Activated CD4-positive, alpha-beta memory T cell treated with anti-CD3 and anti-CD28 coated beads for 36 hours (primary cell): Measurements from ENCODE around the gene PUM2. TPM values are rescaled to one million over a fixed set of nuclear protein-coding genes. Genes with fewer than 3 reads are reported as not detected.
"Not testable (repeated sequence)": the region's sequence is repeated elsewhere in the genome, so short reads cannot be mapped to it uniquely, and the experiment has no call there.

ENCODE experiments used
- CTCF ChIA-PET: fragments of 350-600 bp; sonication (Branson Sonifier 250); formaldehyde crosslinking; loops from one replicate; lab custom pipeline; 2021; ENCODE audit warnings: antibody characterized with exemption, inconsistent platforms; lab: Charles Lee
- POLR2A ChIA-PET: fragments of 350-600 bp; sonication (Branson Sonifier 250); formaldehyde crosslinking; loops from one replicate; lab custom pipeline; 2021; ENCODE audit warnings: antibody characterized with exemption; lab: Charles Lee
- DNase-seq: peaks from one replicate; pipeline ENCODE4 v3.0.0-alpha.2; 2020
- H3K27ac Mint-ChIP-seq: one replicate; pipeline ENCODE4 v1.8.0; 2021; ENCODE audit warnings: mixed read lengths
- H3K27me3 Mint-ChIP-seq: one replicate; pipeline ENCODE4 v1.8.0; 2021; ENCODE audit warnings: mixed read lengths
- H3K36me3 Mint-ChIP-seq: one replicate; pipeline ENCODE4 v1.8.0; 2021; ENCODE audit warnings: mixed read lengths
- H3K4me1 Mint-ChIP-seq: one replicate; pipeline ENCODE4 v1.8.0; 2021; ENCODE audit warnings: low read depth, mixed read lengths
- H3K4me3 Mint-ChIP-seq: one replicate; pipeline ENCODE4 v1.8.0; 2021; ENCODE audit warnings: mild to moderate bottlenecking, mixed read lengths
- H3K9me3 Mint-ChIP-seq: one replicate; pipeline ENCODE4 v1.8.0; 2021; ENCODE audit warnings: mixed read lengths
- intact Hi-C: fragments of 100-400 bp; cut with micrococcal nuclease; formaldehyde crosslinking; loops from one replicate; pipeline ENCODE4 v1.15.1; 2023
- total RNA-seq, 2 experiments: library from RNA; stranded (reverse); gene quantifications; one replicate each; pipeline ENCODE4 v1.2.3, GENCODE V29; 2021

The PUM2 gene
- total RNA-seq, 2 experiments from 2014 or later, result 122 TPM

- POLR2A ChIA-PET, result interaction anchor here (1.4 to 5.2 kb wide), 2 partner anchors 16 to 20 kb away, joined by 4 to 50 read pairs; partner anchors contain the start of gene PUM2
- not testable (repeated sequence) for H3K27me3 Mint-ChIP-seq, H3K4me3 Mint-ChIP-seq, H3K27ac Mint-ChIP-seq, DNase-seq
- Mint-ChIP-seq H3K9me3 (peaks cover 13% of the 10 kb centered on the region), H3K36me3 (peaks cover 14% of the 10 kb centered on the region), H3K4me1 (peaks cover 32% of the 10 kb centered on the region)
- CTCF ChIA-PET, result interaction anchor here (1.0 to 1.8 kb wide), 3 partner anchors 41 to 55 kb away, joined by 3 to 8 read pairs (median 4); no protein-coding TSS in a partner anchor
- intact Hi-C loops, result loop anchor here (1.0 to 2.0 kb wide), 3 partner anchors 63 to 451 kb away; no protein-coding TSS in a partner anchor
These were observed 17.3 kb upstream of the PUM2 start for GRCh38 chr2:20367929-20368328.

GRCh38 chr2:20366672-20367116 is 16.1 kb upstream of the PUM2 start:
- intact Hi-C loops, result loop anchor here (1.0 to 2.0 kb wide), 4 partner anchors 65 to 452 kb away; no protein-coding TSS in a partner anchor
- peak; percentile 64 for DNase-seq

GRCh38 chr2:20365249-20365817 is 14.7 kb upstream of the PUM2 start:
- H3K4me1 Mint-ChIP-seq, result peaks cover 35% of the 10 kb centered on the region
- peaks cover 13% of the 10 kb centered on the region for H3K9me3 Mint-ChIP-seq
- peaks cover 7% of the 10 kb centered on the region for H3K27me3 Mint-ChIP-seq
- H3K4me3 Mint-ChIP-seq, result peak overlapping the region; percentile 40
- peaks cover 14% of the 10 kb centered on the region for H3K36me3 Mint-ChIP-seq
- CTCF ChIA-PET, result interaction anchor here (0.6 to 1.9 kb wide), 3 partner anchors 16 to 205 kb away, joined by 3 to 5 read pairs (median 5); no protein-coding TSS in a partner anchor
- H3K27ac Mint-ChIP-seq, result peak overlapping the region; percentile 79
- peak; percentile 83 for DNase-seq
- POLR2A ChIA-PET, result interaction anchor here (1.2 to 5.2 kb wide), 3 partner anchors 14 to 82 kb away, joined by 3 to 50 read pairs (median 5); partner anchors contain the start of genes PUM2 and RHOB
- intact Hi-C loops, result loop anchor here (1.0 to 2.0 kb wide), 2 partner anchors 14 to 465 kb away; partner anchors contain the start of gene TTC32

More at GRCh38 chr2:20366672-20367116, 16.1 kb upstream of the PUM2 start:
- peaks cover 14% of the 10 kb centered on the region for H3K36me3 Mint-ChIP-seq
- H3K27ac Mint-ChIP-seq, result peak overlapping the region; percentile 79
- H3K27me3 Mint-ChIP-seq, result peaks cover 7% of the 10 kb centered on the region
- H3K4me1 Mint-ChIP-seq, result peaks cover 35% of the 10 kb centered on the region
- ChIA-PET POLR2A (interaction anchor here (0.7 to 5.2 kb wide), 4 partner anchors 15 to 594 kb away, joined by 3 to 50 read pairs (median 4); partner anchors contain the start of gene PUM2), CTCF (interaction anchor here (0.6 to 1.8 kb wide), 10 partner anchors 11 to 284 kb away, joined by 3 to 8 read pairs (median 3); partner anchors contain the start of gene HS1BP3)
- peaks cover 13% of the 10 kb centered on the region for H3K9me3 Mint-ChIP-seq
- H3K4me3 Mint-ChIP-seq, result no peak overlapping the region

GRCh38 chr2:20363578-20363977 is 12.9 kb upstream of the PUM2 start:
- H3K36me3 Mint-ChIP-seq, result peaks cover 12% of the 10 kb centered on the region
- POLR2A ChIA-PET, result interaction anchor here (5.2 kb wide), 1 partner anchor 12 kb away, joined by 50 read pairs; the partner anchor contains the start of gene PUM2
- CTCF ChIA-PET, result interaction anchor here (0.8 kb wide), 1 partner anchor 47 kb away, joined by 3 read pairs; no protein-coding TSS in a partner anchor
- peaks cover 35% of the 10 kb centered on the region for H3K4me1 Mint-ChIP-seq
- H3K4me3 Mint-ChIP-seq, result no peak overlapping the region
- no peak for DNase-seq
- no peaks in the 10 kb centered on the region for H3K27me3 Mint-ChIP-seq
- peaks cover 13% of the 10 kb centered on the region for H3K9me3 Mint-ChIP-seq
- H3K27ac Mint-ChIP-seq, result no peak overlapping the region
- intact Hi-C loops, result no loop called here

DNA sequence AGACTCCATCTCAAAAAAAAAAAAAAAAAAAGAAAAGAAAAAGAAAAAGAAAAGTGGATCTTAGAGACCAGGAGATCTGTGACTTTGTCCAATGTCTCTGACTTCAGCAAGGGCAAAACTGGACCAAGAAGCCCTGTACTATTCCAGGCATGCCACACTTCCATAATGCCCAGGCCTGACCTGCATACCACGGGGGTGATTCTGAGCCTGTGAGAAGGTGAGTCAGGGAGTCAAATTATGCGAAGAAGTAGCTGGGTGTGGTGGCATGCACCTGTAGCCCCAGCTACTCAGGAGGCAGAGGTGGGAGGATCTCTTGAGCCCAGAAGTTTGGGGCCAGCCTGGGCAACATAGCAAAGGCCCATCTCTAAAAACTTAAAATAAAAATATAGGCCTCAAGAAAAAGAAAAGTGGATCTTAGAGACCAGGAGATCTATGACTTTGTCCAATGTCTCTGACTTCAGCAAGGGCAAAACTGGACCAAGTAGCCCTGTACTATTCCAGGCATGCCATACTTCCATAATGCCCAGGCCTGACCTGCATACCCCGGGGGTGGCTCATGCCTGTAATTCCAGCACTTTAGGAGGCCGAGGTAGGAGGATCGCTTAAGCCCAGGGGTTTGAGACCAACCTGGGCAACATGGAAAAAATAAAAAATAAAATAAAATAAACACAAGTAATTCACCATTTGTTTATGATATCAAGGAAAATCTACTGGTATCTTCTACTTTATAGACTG is 12.2 kb upstream of the PUM2 start:
- ChIA-PET POLR2A (interaction anchor here (5.2 kb wide), 1 partner anchor 11 kb away, joined by 50 read pairs; the partner anchor contains the start of gene PUM2), CTCF (interaction anchor here (0.8 kb wide), 1 partner anchor 48 kb away, joined by 3 read pairs; no protein-coding TSS in a partner anchor)
- peaks cover 8% of the 10 kb centered on the region for H3K9me3 Mint-ChIP-seq
- peaks cover 35% of the 10 kb centered on the region for H3K4me1 Mint-ChIP-seq
- H3K27ac Mint-ChIP-seq, result no peak overlapping the region
- peaks cover 8% of the 10 kb centered on the region for H3K36me3 Mint-ChIP-seq
- DNase-seq, result no peak
- intact Hi-C loops, result no loop called here
- no peaks in the 10 kb centered on the region for H3K27me3 Mint-ChIP-seq
- no peak overlapping the region for H3K4me3 Mint-ChIP-seq

- H3K36me3 Mint-ChIP-seq, result no peaks in the 10 kb centered on the region
- H3K9me3 Mint-ChIP-seq, result no peaks in the 10 kb centered on the region
- ChIA-PET POLR2A (no interaction called here), CTCF (no interaction called here)
- intact Hi-C loops, result no loop called here
- no peak for DNase-seq
- no peak overlapping the region for H3K27ac Mint-ChIP-seq
- no peaks in the 10 kb centered on the region for H3K27me3 Mint-ChIP-seq
- H3K4me1 Mint-ChIP-seq, result peaks cover 25% of the 10 kb centered on the region
- H3K4me3 Mint-ChIP-seq, result no peak overlapping the region
These were observed 11.2 kb upstream of the PUM2 start for GRCh38 chr2:20361893-20362292.

GRCh38 chr2:20359096-20359495 is 8.5 kb upstream of the PUM2 start:
- ChIA-PET POLR2A (no interaction called here), CTCF (no interaction called here)
- Mint-ChIP-seq H3K9me3 (no peaks in the 10 kb centered on the region), H3K4me1 (peaks cover 3% of the 10 kb centered on the region), H3K27me3 (no peaks in the 10 kb centered on the region), H3K36me3 (no peaks in the 10 kb centered on the region), H3K27ac (no peak overlapping the region), H3K4me3 (no peak overlapping the region)
- intact Hi-C loops, result no loop called here
- DNase-seq, result no peak

GRCh38 chr2:20357638-20358389 is 7.2 kb upstream of the PUM2 start:
- no peaks in the 10 kb centered on the region for H3K36me3 Mint-ChIP-seq
- no peak overlapping the region for H3K4me3 Mint-ChIP-seq
- H3K4me1 Mint-ChIP-seq, result peaks cover 7% of the 10 kb centered on the region
- no peaks in the 10 kb centered on the region for H3K9me3 Mint-ChIP-seq
- intact Hi-C loops, result no loop called here
- POLR2A ChIA-PET, result interaction anchor here (0.6 kb wide), 1 partner anchor 10 kb away, joined by 4 read pairs; no protein-coding TSS in a partner anchor
- no peak overlapping the region for H3K27ac Mint-ChIP-seq
- CTCF ChIA-PET, result no interaction called here
- no peaks in the 10 kb centered on the region for H3K27me3 Mint-ChIP-seq
- no peak for DNase-seq

- H3K4me3 Mint-ChIP-seq, result no peak overlapping the region
These were observed 5.4 kb upstream of the PUM2 start for GRCh38 chr2:20356042-20356441.

GRCh38 chr2:20355131-20355530 is 4.5 kb upstream of the PUM2 start:
- no peak for DNase-seq
- Mint-ChIP-seq H3K36me3 (no peaks in the 10 kb centered on the region), H3K4me1 (peaks cover 4% of the 10 kb centered on the region), H3K27ac (no peak overlapping the region), H3K9me3 (no peaks in the 10 kb centered on the region), H3K27me3 (no peaks in the 10 kb centered on the region), H3K4me3 (no peak overlapping the region)
- CTCF ChIA-PET, result interaction anchor here (1.5 to 3.8 kb wide), 2 partner anchors 29 to 296 kb away, joined by 5 to 13 read pairs; partner anchors contain the start of gene HS1BP3
- POLR2A ChIA-PET, result no interaction called here
- intact Hi-C loops, result no loop called here

More at GRCh38 chr2:20356042-20356441, 5.4 kb upstream of the PUM2 start:
- Mint-ChIP-seq H3K4me1 (peaks cover 4% of the 10 kb centered on the region), H3K36me3 (no peaks in the 10 kb centered on the region), H3K27me3 (no peaks in the 10 kb centered on the region), H3K9me3 (no peaks in the 10 kb centered on the region), H3K27ac (no peak overlapping the region)
- intact Hi-C loops, result no loop called here
- ChIA-PET CTCF (interaction anchor here (1.0 kb wide), 1 partner anchor 29 kb away, joined by 3 read pairs; no protein-coding TSS in a partner anchor), POLR2A (no interaction called here)
- DNase-seq, result no peak
